K562 treated with DMSO at 1 percent for 12 hours (cell line): ENCODE results near the gene AQP12B. TPM values are rescaled to one million over a fixed set of nuclear protein-coding genes. Genes with fewer than 3 reads are reported as not detected.

ENCODE experiments used
- total RNA-seq: library from RNA; unstranded; fragments of 300-600 nt; gene quantifications from 2 replicates; pipeline ENCODE4 v1.2.3, GENCODE V29; 2022; ENCODE audit not compliant: insufficient read depth

AQP12B gene
- total RNA-seq = not detected in 2 replicates

GRCh38 chr2:240682431-240683224 lies at the start of gene AQP12B:
AQP12B (minus strand) TSS chr2:240682885; CDS start chr2:240682837, 48 bp downstream.

GRCh38 chr2:240691631-240692420 lies 9.1 kb upstream of the AQP12B start, which contains the start of gene AQP12A:
AQP12A (plus strand) TSS chr2:240691866; CDS start chr2:240691914, 48 bp downstream.

Other genes starting within 250 kb of the AQP12B start
- gene GPC1, start 247.2 kb downstream of the AQP12B start, total RNA-seq = 0.47 and 0.68 TPM in 2 replicates
- gene ANKMY1, start 124.9 kb downstream of the AQP12B start, total RNA-seq = 5.4 and 7.1 TPM in 2 replicates
- gene DUSP28, start 122.5 kb downstream of the AQP12B start, total RNA-seq = 3.4 and 3.7 TPM in 2 replicates
- 41.9 and 42.6 TPM in 2 replicates for gene RNPEPL1, start 114.4 kb downstream of the AQP12B start, total RNA-seq
- 14.3 and 17.3 TPM in 2 replicates for gene CAPN10, start 96.2 kb downstream of the AQP12B start, total RNA-seq
- 1.3 and 2.3 TPM in 2 replicates for gene GPR35, start 57.4 kb downstream of the AQP12B start, total RNA-seq
- not detected in 2 replicates for gene AQP12A, start 9.0 kb upstream of the AQP12B start, total RNA-seq
- 1.1 TPM in 1 of 2 replicates, not detected in the other for gene KIF1A, start 137.3 kb upstream of the AQP12B start, total RNA-seq
- gene AGXT, start 185.9 kb upstream of the AQP12B start, total RNA-seq = not detected in 2 replicates
- not detected in 2 replicates for gene MAB21L4, start 213.3 kb upstream of the AQP12B start, total RNA-seq
- gene CROCC2, start 223.5 kb upstream of the AQP12B start, total RNA-seq = not detected in 2 replicates